H1 (cell line): ENCODE data around the gene DAAM1. TPM values are rescaled to one million over a fixed set of nuclear protein-coding genes. Genes with fewer than 3 reads are reported as not detected.

Experiments used
- BACH1 ChIP-seq: IDR thresholded peaks from 2 replicates; pipeline ENCODE4 v1.6.1; 2012; ENCODE audit warnings: low read length, improper control_type of control experiment
- RFX5 ChIP-seq: IDR thresholded peaks from 2 replicates; pipeline ENCODE4 v1.6.1; 2011; ENCODE audit warnings: low read depth, low read length, improper control_type of control experiment, borderline replicate concordance
- polyA plus RNA-seq, 7 experiments: library from polyadenylated mRNA; depleted of rRNA in 3 of 7; stranded (reverse) in 5 of 7; unstranded in 2 of 7; fragments of >200 nt in 5 of 7; fragments of 200-250 nt in 2 of 7; gene quantifications; 1 replicate in 5 of 7; 2 replicates in 1 of 7; 4 replicates in 1 of 7; pipeline versions ENCODE4 v1.2.1 to v1.2.3, GENCODE V29; 2011 to 2013; ENCODE audit warnings: missing spikeins in 2 of 7, mixed read lengths in 2 of 7
- total RNA-seq: library from RNA; stranded (reverse); fragmentation: NEBNext Ultra II Directional; extraction: Animal tissue kit (Norgen Biotek cat#: 25700); gene quantifications from 2 replicates; pipeline ENCODE4 v1.2.1, GENCODE V29; 2021
- TF ChIP-seq, protein P1 (sequence below): fragments of 300-600 bp; sonication (generic); IDR thresholded peaks from 2 replicates; pipeline ENCODE4 v1.7.1; 2012; ENCODE audit warnings: low read length, moderate library complexity, mild to moderate bottlenecking, inconsistent platforms; ENCODE audit not compliant: insufficient replicate concordance
- TF ChIP-seq, protein P2 (sequence below): IDR thresholded peaks from 2 replicates; pipeline ENCODE4 v1.6.1; 2012; ENCODE audit warnings: inconsistent platforms
- TF ChIP-seq, protein P3 (sequence below): IDR thresholded peaks from 2 replicates; pipeline ENCODE4 v1.6.1; 2012; ENCODE audit warnings: inconsistent platforms

Gene DAAM1
- total and polyA plus RNA-seq, 2 of the 8 experiments (the other 6 are each of a cell fraction or from before 2014, with no cell fraction given) = 5.0 to 44.9 TPM

DNA sequence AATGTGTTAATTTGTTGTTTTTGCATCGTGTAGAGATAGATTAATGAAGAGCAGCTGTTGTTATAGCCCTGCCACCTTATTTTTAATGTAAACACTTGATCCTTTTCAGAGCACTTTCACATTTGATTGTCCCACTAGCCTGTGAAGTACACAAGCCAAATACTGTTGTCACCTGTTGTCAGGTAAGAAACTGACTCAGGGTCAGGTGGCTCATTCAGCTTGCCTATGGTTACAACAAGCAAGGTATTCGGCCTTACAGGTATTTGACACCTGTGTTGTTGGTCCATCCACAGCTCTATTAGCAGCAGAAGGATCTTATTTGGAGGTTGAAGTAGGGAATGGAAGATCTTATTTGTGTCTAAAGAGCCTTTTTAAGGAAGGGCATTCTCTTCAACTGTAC lies 167.8 kb downstream of the DAAM1 start (continued):
- TF ChIP-seq, protein P1, sequence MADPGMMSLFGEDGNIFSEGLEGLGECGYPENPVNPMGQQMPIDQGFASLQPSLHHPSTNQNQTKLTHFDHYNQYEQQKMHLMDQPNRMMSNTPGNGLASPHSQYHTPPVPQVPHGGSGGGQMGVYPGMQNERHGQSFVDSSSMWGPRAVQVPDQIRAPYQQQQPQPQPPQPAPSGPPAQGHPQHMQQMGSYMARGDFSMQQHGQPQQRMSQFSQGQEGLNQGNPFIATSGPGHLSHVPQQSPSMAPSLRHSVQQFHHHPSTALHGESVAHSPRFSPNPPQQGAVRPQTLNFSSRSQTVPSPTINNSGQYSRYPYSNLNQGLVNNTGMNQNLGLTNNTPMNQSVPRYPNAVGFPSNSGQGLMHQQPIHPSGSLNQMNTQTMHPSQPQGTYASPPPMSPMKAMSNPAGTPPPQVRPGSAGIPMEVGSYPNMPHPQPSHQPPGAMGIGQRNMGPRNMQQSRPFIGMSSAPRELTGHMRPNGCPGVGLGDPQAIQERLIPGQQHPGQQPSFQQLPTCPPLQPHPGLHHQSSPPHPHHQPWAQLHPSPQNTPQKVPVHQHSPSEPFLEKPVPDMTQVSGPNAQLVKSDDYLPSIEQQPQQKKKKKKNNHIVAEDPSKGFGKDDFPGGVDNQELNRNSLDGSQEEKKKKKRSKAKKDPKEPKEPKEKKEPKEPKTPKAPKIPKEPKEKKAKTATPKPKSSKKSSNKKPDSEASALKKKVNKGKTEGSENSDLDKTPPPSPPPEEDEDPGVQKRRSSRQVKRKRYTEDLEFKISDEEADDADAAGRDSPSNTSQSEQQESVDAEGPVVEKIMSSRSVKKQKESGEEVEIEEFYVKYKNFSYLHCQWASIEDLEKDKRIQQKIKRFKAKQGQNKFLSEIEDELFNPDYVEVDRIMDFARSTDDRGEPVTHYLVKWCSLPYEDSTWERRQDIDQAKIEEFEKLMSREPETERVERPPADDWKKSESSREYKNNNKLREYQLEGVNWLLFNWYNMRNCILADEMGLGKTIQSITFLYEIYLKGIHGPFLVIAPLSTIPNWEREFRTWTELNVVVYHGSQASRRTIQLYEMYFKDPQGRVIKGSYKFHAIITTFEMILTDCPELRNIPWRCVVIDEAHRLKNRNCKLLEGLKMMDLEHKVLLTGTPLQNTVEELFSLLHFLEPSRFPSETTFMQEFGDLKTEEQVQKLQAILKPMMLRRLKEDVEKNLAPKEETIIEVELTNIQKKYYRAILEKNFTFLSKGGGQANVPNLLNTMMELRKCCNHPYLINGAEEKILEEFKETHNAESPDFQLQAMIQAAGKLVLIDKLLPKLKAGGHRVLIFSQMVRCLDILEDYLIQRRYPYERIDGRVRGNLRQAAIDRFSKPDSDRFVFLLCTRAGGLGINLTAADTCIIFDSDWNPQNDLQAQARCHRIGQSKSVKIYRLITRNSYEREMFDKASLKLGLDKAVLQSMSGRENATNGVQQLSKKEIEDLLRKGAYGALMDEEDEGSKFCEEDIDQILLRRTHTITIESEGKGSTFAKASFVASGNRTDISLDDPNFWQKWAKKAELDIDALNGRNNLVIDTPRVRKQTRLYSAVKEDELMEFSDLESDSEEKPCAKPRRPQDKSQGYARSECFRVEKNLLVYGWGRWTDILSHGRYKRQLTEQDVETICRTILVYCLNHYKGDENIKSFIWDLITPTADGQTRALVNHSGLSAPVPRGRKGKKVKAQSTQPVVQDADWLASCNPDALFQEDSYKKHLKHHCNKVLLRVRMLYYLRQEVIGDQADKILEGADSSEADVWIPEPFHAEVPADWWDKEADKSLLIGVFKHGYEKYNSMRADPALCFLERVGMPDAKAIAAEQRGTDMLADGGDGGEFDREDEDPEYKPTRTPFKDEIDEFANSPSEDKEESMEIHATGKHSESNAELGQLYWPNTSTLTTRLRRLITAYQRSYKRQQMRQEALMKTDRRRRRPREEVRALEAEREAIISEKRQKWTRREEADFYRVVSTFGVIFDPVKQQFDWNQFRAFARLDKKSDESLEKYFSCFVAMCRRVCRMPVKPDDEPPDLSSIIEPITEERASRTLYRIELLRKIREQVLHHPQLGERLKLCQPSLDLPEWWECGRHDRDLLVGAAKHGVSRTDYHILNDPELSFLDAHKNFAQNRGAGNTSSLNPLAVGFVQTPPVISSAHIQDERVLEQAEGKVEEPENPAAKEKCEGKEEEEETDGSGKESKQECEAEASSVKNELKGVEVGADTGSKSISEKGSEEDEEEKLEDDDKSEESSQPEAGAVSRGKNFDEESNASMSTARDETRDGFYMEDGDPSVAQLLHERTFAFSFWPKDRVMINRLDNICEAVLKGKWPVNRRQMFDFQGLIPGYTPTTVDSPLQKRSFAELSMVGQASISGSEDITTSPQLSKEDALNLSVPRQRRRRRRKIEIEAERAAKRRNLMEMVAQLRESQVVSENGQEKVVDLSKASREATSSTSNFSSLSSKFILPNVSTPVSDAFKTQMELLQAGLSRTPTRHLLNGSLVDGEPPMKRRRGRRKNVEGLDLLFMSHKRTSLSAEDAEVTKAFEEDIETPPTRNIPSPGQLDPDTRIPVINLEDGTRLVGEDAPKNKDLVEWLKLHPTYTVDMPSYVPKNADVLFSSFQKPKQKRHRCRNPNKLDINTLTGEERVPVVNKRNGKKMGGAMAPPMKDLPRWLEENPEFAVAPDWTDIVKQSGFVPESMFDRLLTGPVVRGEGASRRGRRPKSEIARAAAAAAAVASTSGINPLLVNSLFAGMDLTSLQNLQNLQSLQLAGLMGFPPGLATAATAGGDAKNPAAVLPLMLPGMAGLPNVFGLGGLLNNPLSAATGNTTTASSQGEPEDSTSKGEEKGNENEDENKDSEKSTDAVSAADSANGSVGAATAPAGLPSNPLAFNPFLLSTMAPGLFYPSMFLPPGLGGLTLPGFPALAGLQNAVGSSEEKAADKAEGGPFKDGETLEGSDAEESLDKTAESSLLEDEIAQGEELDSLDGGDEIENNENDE = no peak
- TF ChIP-seq RFX5 (peak; percentile 84), BACH1 (no peak)
- TF ChIP-seq, protein P2, sequence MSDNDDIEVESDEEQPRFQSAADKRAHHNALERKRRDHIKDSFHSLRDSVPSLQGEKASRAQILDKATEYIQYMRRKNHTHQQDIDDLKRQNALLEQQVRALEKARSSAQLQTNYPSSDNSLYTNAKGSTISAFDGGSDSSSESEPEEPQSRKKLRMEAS = no peak
- TF ChIP-seq, protein P3, sequence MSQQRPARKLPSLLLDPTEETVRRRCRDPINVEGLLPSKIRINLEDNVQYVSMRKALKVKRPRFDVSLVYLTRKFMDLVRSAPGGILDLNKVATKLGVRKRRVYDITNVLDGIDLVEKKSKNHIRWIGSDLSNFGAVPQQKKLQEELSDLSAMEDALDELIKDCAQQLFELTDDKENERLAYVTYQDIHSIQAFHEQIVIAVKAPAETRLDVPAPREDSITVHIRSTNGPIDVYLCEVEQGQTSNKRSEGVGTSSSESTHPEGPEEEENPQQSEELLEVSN = no peak
